GM12872 (cell line): Measurements from ENCODE around the gene TBC1D8.

Experiments
- CTCF ChIP-seq: IDR thresholded peaks from 3 replicates; pipeline ENCODE4 v1.5.1; 2011; ENCODE audit warnings: low read depth, mild to moderate bottlenecking, low read length, moderate library complexity; ENCODE audit not compliant: insufficient read depth

The TBC1D8 gene

DNA sequence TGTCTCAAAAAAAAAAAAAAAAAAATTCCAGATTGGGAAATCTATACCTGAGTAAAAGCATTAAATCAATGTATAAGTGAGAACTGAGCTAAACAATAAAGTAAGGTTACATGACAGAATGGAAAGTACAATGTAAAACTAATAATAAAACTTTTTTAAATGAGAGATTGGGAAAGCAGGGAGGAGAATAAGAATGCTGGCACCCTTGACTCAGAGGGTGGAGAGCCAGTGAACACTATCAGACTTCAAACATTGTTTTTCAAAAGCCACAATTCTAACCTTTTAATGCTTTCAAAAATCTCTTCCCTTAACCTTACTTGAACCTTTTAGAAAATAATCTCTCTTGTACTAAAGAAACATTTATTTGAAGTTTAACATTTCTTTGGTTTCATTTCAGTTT lies 63.5 kb downstream of the TBC1D8 start:
- no peak for TF ChIP-seq CTCF

GRCh38 chr2:101083613-101084012 lies 67.6 kb downstream of the TBC1D8 start:
- TF ChIP-seq CTCF: no peak

GRCh38 chr2:101082998-101083397 lies 68.2 kb downstream of the TBC1D8 start:
- TF ChIP-seq CTCF: no peak

- TF ChIP-seq CTCF: no peak
Observed at GRCh38 chr2:101081375-101081907, 69.7 kb downstream of the TBC1D8 start.

DNA sequence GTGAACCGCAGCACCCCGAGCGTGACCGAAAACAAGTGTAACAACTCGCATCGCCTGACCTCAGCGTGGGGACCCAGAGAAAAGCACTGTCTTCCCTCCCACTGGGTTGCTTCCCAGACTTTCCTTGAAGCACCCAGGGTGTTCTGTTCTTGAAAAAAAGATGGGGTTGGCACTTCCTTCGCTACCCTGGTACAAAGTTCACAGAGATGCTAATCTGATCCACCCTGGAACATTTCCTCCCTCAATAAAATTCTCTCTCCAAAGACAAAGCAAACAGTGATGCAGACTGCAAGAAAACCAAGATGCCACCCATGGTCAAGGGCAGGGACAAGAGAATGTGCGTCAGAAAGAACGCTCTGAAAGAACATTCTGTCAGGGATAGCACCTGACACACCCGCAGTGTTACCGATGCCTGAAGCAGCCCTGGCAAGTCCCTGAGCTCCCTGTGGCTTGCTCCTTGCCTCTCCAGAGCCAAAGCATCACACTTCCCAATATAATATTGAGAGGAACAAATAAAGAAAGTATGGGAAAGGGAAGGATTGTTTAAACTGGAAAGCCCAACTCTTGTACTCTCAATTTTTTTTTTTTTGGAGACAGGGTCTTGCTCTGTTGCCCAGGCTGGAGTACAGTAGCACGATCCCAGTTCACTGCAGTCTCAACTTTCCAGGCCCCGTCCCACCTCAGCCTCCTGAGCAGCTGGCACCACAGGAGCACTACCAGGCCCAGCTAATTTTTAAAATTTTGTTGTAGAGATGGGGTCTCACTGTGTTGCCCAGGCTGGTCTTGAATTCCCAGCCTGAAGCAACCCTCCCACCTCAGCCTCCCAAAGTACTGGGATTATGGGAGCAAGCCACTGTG lies 70.7 kb downstream of the TBC1D8 start:
- TF ChIP-seq CTCF: no peak

DNA sequence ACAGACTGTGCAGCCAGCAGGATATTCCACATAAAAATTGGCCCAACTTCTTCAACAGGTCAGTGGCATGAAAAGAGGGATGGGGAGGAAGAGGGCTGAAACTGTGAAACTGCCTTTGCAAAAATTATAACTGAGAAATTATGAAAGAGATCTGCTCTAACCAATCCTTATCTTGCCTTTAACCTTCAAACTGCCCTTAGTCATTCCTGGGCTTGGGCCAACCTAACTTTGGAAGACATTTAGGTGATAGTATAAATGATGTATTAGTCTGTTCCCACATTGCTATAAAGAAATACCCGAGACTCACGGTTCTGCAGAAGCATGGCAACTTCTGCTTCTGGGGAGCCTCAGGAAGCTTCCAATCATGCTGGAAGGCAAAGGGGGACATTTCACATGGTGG lies 74.6 kb downstream of the TBC1D8 start:
- no peak for TF ChIP-seq CTCF

GRCh38 chr2:101064868-101065549 lies 86.2 kb downstream of the TBC1D8 start:
- no peak for TF ChIP-seq CTCF
